ENCODE measurements around the gene GNAT2. TPM values are rescaled to one million over a fixed set of nuclear protein-coding genes. Genes with fewer than 3 reads are reported as not detected.
"Not testable (repeated sequence)": the region's sequence is repeated elsewhere in the genome, so short reads cannot be mapped to it uniquely, and the experiment has no call there.

The GNAT2 gene
- total and polyA plus RNA-seq, 8 donors = 0.21 TPM; not detected in 7

DNA sequence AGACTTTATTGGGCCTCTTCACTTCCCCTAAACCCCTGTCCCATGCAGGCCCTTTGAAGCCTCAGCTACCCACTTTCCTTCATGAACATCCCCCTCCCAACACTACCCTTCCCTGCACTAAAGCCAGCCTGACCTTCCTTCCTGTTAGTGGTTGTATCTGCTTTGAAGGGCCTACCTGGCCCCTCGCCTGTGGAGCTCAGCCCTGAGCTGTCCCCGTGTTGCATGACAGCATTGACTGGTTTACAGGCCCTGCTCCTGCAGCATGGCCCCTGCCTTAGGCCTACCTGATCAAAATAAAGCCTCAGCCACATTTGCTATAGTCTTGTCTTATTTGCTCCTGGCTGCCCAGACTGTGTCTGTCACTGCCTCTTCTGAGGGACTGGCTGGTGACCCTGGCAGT, 42.0 kb upstream of the GNAT2 start:
- Histone ChIP-seq H3K36me3 (peaks cover 0 to 14% of the 10 kb centered on the region in 2 donors), H3K27me3 (no peaks in the 10 kb centered on the region), H3K27ac (no peak overlapping the region), H3K9me3 (no peaks in the 10 kb centered on the region), H3K4me3 (no peak overlapping the region), H3K4me1 (peaks cover 0 to 8% of the 10 kb centered on the region in 2 donors)
- ATAC-seq = no peak
- TF ChIP-seq, protein P1, sequence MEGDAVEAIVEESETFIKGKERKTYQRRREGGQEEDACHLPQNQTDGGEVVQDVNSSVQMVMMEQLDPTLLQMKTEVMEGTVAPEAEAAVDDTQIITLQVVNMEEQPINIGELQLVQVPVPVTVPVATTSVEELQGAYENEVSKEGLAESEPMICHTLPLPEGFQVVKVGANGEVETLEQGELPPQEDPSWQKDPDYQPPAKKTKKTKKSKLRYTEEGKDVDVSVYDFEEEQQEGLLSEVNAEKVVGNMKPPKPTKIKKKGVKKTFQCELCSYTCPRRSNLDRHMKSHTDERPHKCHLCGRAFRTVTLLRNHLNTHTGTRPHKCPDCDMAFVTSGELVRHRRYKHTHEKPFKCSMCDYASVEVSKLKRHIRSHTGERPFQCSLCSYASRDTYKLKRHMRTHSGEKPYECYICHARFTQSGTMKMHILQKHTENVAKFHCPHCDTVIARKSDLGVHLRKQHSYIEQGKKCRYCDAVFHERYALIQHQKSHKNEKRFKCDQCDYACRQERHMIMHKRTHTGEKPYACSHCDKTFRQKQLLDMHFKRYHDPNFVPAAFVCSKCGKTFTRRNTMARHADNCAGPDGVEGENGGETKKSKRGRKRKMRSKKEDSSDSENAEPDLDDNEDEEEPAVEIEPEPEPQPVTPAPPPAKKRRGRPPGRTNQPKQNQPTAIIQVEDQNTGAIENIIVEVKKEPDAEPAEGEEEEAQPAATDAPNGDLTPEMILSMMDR (IDR thresholded peaks at IDR 0.05) = no peak
- no peak for DNase-seq
- intact Hi-C loops (cut with DNase I) = no loop called here

DNA sequence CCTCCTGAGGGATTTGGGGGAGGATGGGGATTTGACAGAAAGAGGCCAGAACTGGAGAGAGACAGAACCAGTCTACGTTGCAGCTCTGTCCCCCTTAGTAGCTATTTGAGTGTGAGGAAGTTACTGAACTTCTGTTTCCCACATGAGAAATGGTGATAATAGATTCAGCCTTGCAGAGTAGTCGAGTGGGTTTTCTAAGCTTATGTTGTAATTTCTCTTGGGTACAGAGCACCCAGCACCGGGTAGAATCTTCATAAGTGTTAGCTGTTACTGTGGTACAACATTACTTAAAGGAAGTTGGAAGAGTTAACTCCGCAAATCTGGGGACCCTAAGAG, 41.2 kb upstream of the GNAT2 start:
- ATAC-seq; H3K4me3 ChIP-seq; DNase-seq; H3K4me1 ChIP-seq; H3K27me3 ChIP-seq; intact Hi-C loops (cut with DNase I); H3K9me3 ChIP-seq; H3K27ac ChIP-seq: not testable (repeated sequence)
- H3K36me3 ChIP-seq = peaks cover 0 to 14% of the 10 kb centered on the region in 2 donors

DNA sequence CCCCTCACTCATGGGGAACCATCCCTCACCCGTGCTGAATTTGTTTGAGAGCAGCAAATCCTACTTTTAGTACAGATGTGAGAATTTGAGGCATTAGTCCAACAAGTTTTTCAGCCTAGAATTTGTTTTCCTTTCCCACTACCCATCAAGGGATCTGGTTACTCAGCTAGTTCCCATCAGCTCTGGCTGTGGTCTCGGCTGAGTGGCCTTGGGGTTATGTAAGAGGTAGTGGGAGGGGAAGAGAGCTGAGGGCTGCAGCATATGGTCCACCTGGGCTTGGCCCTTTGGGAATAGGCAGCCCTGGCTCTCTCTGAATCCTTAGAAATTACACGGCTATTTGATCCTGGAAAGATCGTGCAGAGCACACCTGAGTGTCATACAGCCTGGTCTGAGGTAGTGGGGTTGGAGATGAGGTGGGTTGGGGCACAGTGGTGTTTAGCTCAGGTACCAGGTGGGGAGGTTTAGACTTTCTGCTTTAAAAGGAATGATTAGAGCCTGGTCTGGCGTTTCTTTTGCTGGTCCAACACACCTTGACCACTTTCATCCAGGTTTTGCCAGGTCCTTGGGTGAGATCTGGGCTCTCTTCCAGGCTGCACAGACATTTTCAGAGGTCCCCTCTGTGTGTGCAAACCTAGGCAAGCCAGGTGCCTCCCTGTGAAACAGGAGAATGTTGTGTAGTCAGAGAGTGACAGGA, 40.7 kb upstream of the GNAT2 start:
- intact Hi-C loops (cut with DNase I) = loop anchor here in 1 of 2 donors (10.0 kb wide), 1 partner anchor 115 kb away; no protein-coding TSS in a partner anchor
- no peaks in the 10 kb centered on the region for H3K9me3 ChIP-seq
- no peak overlapping the region for H3K27ac ChIP-seq
- DNase-seq (no peak), ATAC-seq (no peak)
- no peaks in the 10 kb centered on the region for H3K27me3 ChIP-seq
- TF ChIP-seq, protein P1 (IDR thresholded peaks at IDR 0.05) = no peak
- no peak overlapping the region for H3K4me3 ChIP-seq
- peaks cover 0 to 14% of the 10 kb centered on the region in 2 donors for H3K36me3 ChIP-seq
- peaks cover 0 to 15% of the 10 kb centered on the region in 2 donors for H3K4me1 ChIP-seq

GRCh38 chr1:109659145-109659544, 39.7 kb upstream of the GNAT2 start:
- TF ChIP-seq, protein P1 (IDR thresholded peaks at IDR 0.05) = no peak
- ATAC-seq (no peak), DNase-seq (no peak)
- Histone ChIP-seq H3K27me3 (no peaks in the 10 kb centered on the region), H3K9me3 (no peaks in the 10 kb centered on the region), H3K27ac (no peak overlapping the region), H3K4me1 (peaks cover 0 to 18% of the 10 kb centered on the region in 2 donors), H3K36me3 (peaks cover 0 to 14% of the 10 kb centered on the region in 2 donors), H3K4me3 (no peak overlapping the region)
- intact Hi-C loops (cut with DNase I) = loop anchor here in 1 of 2 donors (10.0 kb wide), 1 partner anchor 116 kb away; no protein-coding TSS in a partner anchor

DNA sequence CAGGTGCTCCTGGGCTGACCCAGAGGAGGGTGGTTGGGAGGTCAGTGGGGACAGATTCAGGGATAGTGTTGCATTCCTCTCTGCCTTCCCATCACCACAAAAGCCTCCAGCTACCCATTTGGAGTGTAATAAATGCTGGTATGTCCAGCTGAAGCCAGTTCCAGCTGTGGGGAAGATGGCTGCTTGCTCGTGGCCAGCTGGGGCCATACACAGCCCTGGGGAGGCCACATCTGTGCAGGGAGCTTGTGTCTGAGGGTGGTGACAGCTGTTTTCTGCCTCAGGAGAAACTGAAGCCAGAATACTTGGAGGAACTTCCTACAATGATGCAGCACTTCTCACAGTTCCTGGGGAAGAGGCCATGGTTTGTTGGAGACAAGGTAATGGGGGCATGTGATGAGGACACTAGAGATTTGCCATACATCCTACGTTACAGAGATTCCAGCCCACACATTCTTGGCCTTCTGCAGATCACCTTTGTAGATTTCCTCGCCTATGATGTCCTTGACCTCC, 39.2 kb upstream of the GNAT2 start:
- TF ChIP-seq, protein P1 (IDR thresholded peaks at IDR 0.05) = no peak
- no peaks in the 10 kb centered on the region for H3K27me3 ChIP-seq
- H3K4me3 ChIP-seq = no peak overlapping the region
- intact Hi-C loops (cut with DNase I) = loop anchor here in 1 of 2 donors (10.0 kb wide), 1 partner anchor 116 kb away; no protein-coding TSS in a partner anchor
- peaks cover 0 to 14% of the 10 kb centered on the region in 2 donors for H3K36me3 ChIP-seq
- DNase-seq = no peak
- no peak overlapping the region for H3K27ac ChIP-seq
- no peak for ATAC-seq
- H3K9me3 ChIP-seq = no peaks in the 10 kb centered on the region
- H3K4me1 ChIP-seq = peaks cover 0 to 18% of the 10 kb centered on the region in 2 donors

Data from left lung (tissue), 10 donors.